MCF 10A (cell line): Measurements from ENCODE around the gene QSOX2. TPM values are rescaled to one million over a fixed set of nuclear protein-coding genes. Genes with fewer than 3 reads are reported as not detected.

ENCODE experiments used
- BruUV-seq: library from RNA; stranded (reverse); fragments of 400-500 nt; replicated peaks from 2 replicates; lab custom pipeline; 2021; lab: Mats Ljungman, UMichigan
- CTCF ChIA-PET: fragments of 300-600 bp; sonication (Branson Sonifier 250); formaldehyde crosslinking; extraction: SDS; loops from one replicate; lab custom pipeline; 2021; ENCODE audit warnings: antibody characterized with exemption, inconsistent platforms; lab: Yijun Ruan, JAX
- POLR2A ChIA-PET: fragments of 300-600, 350-650 bp; sonication (Branson Sonifier 250); formaldehyde crosslinking; extraction: SDS; loops from one replicate; lab custom pipeline; 2020; ENCODE audit warnings: antibody characterized with exemption, inconsistent platforms; lab: Yijun Ruan, JAX
- DNase-seq: peaks from one replicate; pipeline ENCODE4 v3.0.0-alpha.2; 2018; ENCODE audit not compliant: unreplicated experiment
- H3K27ac Mint-ChIP-seq: one replicate; pipeline ENCODE4 v1.8.0; 2022; ENCODE audit warnings: mild to moderate bottlenecking, low read depth, mixed read lengths; ENCODE audit not compliant: unreplicated experiment
- H3K27me3 Mint-ChIP-seq: one replicate; pipeline ENCODE4 v1.8.0; 2022; ENCODE audit warnings: mixed read lengths; ENCODE audit not compliant: insufficient read depth, unreplicated experiment
- H3K36me3 Mint-ChIP-seq: one replicate; pipeline ENCODE4 v1.8.0; 2022; ENCODE audit warnings: mild to moderate bottlenecking, moderate library complexity, mixed read lengths; ENCODE audit not compliant: insufficient read depth, unreplicated experiment
- H3K4me1 Mint-ChIP-seq: one replicate; pipeline ENCODE4 v1.8.0; 2022; ENCODE audit warnings: mixed read lengths; ENCODE audit not compliant: insufficient read depth, unreplicated experiment
- H3K4me3 Mint-ChIP-seq: one replicate; pipeline ENCODE4 v1.8.0; 2022; ENCODE audit warnings: mild to moderate bottlenecking, moderate library complexity, mixed read lengths; ENCODE audit not compliant: unreplicated experiment
- H3K9me3 Mint-ChIP-seq: one replicate; pipeline ENCODE4 v1.8.0; 2022; ENCODE audit warnings: mixed read lengths; ENCODE audit not compliant: unreplicated experiment
- CTCF ChIP-seq: fragments of 200-600 bp; IDR thresholded peaks from one replicate; pipeline ENCODE4 v1.8.0; 2022; ENCODE audit warnings: antibody characterized with exemption, mild to moderate bottlenecking; ENCODE audit not compliant: unreplicated experiment
- intact Hi-C: fragments of 100-400 bp; cut with micrococcal nuclease; formaldehyde crosslinking; loops from 2 replicates; pipeline ENCODE4 v1.14.1; 2022
- total RNA-seq: library from RNA; stranded (reverse); gene quantifications from 2 replicates; pipeline ENCODE4 v1.2.3, GENCODE V29; 2022

The QSOX2 gene
- total RNA-seq, 1 experiment from 2014 or later = 27.7 TPM

DNA sequence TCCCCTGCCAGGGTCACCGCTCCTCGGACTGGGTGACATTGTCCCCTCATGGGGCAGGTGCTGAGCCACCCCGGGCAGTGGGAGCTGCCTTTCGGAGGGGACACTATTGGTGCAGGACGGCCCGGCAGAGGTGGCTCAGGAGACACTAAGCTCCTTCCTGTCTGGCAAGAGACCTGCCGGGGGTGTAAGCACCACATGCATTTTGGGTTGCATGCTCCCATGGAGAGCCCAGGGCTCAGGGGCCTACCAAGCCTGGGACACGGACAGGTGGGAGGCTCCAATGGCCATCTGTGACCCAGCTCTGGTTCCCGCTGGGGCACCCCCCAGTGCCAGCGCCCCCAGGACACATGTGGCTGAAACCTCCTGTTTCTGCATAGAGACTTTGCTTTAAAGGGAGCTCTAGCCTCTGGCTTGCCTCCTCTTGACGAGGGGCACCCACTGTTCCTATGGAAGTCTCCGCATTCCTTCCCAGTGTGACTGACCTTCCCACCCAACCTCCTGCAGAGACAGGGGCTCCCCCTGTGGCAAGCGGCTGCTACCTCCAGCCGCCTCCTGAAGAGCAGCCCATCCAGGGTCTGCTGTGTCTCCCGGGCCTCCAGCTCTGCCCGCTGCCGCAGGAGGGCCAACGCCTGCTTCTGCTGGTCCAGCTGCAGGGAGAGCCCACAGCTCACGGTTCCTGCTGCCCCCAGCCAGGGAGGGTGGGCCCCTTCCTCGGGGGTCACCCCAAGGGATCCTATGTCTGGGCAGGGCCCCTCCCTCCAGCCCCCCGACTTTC lies 30.2 kb upstream of the QSOX2 start:
- ChIA-PET POLR2A (interaction anchor here (0.6 kb wide), 1 partner anchor 608 kb away, joined by 3 read pairs; no protein-coding TSS in a partner anchor), CTCF (interaction anchor here (1.2 kb wide), 1 partner anchor 105 kb away, joined by 7 read pairs; no protein-coding TSS in a partner anchor)
- Mint-ChIP-seq H3K4me1 (no peaks in the 10 kb centered on the region), H3K27ac (no peak overlapping the region), H3K9me3 (no peaks in the 10 kb centered on the region), H3K27me3 (peaks cover 33% of the 10 kb centered on the region), H3K4me3 (no peak overlapping the region), H3K36me3 (no peaks in the 10 kb centered on the region)
- DNase-seq = no peak
- intact Hi-C loops = no loop called here
- TF ChIP-seq CTCF = no peak
- BruUV-seq = no TSS peak

DNA sequence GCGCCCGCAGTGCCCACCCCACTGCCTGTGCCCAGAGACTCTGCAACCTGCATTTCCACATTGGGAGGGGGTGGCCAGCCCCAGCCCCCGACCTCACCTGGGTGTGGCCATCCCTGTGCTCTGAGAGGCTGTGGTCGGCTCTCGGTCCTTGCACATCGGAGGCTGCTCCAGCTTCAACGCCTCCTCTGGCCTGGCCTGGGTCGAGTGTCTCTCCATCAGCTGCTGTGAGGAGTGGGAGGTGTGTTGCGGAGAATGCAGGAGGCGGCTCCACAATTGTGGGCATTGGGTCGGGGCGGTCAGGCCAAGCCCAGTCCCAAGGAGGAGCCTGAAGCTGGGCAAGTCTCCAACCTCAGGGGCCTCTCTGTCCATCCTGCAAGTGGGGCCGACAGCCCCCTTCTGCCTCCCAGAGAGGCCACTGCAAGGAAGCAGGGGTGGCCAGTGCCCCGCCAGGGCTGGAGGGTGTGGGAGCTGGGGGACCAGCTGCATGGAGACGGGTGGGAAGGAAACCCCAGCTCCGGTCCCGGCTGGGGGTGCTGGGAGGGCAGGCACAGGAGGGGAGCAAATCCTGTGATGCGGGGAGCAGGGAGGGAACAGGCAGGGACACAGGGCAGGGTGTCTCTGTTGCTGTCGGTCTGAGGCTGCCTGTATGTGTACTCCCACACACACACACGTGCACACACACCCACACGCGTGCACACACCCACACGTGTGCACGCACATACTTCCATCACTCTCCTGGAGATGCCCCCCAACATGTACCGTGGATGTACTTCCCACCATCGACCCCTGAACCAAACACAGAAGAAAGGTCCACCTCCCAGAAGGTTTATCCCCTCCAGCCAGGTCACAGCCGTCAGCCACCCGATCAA lies 29.4 kb upstream of the QSOX2 start:
- ChIA-PET CTCF (interaction anchor here (0.7 to 1.2 kb wide), 3 partner anchors 105 to 315 kb away, joined by 3 to 7 read pairs (median 3); no protein-coding TSS in a partner anchor), POLR2A (interaction anchor here (0.6 kb wide), 2 partner anchors 44 to 607 kb away, joined by 3 read pairs; no protein-coding TSS in a partner anchor)
- Mint-ChIP-seq H3K9me3 (no peaks in the 10 kb centered on the region), H3K4me1 (no peaks in the 10 kb centered on the region), H3K4me3 (no peak overlapping the region), H3K36me3 (no peaks in the 10 kb centered on the region), H3K27ac (no peak overlapping the region), H3K27me3 (peaks cover 41% of the 10 kb centered on the region)
- intact Hi-C loops = no loop called here
- no peak for DNase-seq
- TF ChIP-seq CTCF = no peak
- BruUV-seq = no TSS peak

DNA sequence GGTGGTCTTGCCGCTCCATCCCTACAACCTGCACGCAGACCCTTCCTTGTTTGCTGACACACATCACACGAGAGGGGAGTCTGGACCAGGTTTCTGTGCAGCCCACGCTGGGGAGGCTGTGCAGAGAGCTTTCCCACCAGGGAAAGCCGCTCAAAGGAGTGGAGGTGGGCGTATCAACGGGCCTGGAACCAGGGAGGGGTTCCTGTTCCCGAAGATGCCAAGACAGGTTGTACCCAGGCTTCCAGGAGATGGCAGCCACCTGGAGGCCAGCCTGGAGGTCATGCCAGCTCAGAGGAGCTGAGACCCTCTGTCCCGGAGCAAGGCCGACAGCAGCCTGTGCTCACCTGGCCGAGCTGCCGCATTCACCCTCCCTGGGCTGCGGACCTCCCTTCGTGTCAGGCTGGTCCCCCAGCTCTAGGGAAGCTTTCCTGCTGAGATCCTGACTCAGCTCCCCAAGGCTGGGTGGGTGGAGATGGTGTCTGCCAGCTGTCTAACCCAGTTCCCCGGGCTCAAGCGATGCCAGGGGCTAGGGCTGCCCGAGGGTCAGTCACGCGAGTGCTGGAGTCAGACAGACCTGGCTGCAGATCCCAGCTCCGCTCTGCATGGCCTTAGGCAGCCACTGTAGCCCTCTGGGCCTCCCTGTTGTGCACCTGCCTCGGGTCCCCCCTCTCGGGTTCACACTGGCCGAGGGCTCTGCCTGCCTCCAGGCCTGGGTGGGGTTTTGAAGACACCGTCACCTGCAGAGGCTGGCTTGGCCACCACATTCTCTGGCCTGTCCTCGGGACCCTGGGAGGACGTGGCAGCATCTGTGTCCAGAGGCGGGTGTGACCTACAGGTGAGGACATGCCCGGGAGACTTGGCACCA lies 28.5 kb upstream of the QSOX2 start:
- no peak for DNase-seq
- TF ChIP-seq CTCF = no peak
- Mint-ChIP-seq H3K36me3 (no peaks in the 10 kb centered on the region), H3K4me1 (no peaks in the 10 kb centered on the region), H3K27ac (no peak overlapping the region), H3K4me3 (no peak overlapping the region), H3K9me3 (no peaks in the 10 kb centered on the region), H3K27me3 (peaks cover 50% of the 10 kb centered on the region)
- CTCF ChIA-PET = interaction anchor here (0.6 to 0.9 kb wide), 3 partner anchors 151 to 1839 kb away, joined by 3 read pairs; no protein-coding TSS in a partner anchor
- intact Hi-C loops = no loop called here
- POLR2A ChIA-PET = no interaction called here
- no TSS peak for BruUV-seq
